Panc1 (cell line): ENCODE results near the gene MMP26. TPM values are rescaled to one million over a fixed set of nuclear protein-coding genes. Genes with fewer than 3 reads are reported as not detected.

ENCODE experiments used
- ATAC-seq: fragments of 200-7000 bp; cut with Tn5 transposase; 2 replicates; pipeline ENCODE4 v1.9.1; 2020; ENCODE audit warnings: mild to moderate bottlenecking, moderate library complexity
- BruUV-seq: library from RNA; stranded (reverse); fragments of 400-500 nt; replicated peaks from 2 replicates; lab custom pipeline; 2021; lab: Mats Ljungman, UMichigan
- CTCF ChIA-PET: fragments of 300-600 bp; sonication (Branson Sonifier 250); formaldehyde crosslinking; loops from one replicate; lab custom pipeline; 2022; ENCODE audit warnings: antibody characterized with exemption; lab: Charles Lee
- POLR2A ChIA-PET: fragments of 300-600 bp; sonication (Branson Sonifier 250); formaldehyde crosslinking; loops from one replicate; lab custom pipeline; 2022; ENCODE audit warnings: antibody characterized with exemption; lab: Charles Lee
- DNase-seq: peaks from one replicate; pipeline ENCODE4 v3.0.0-alpha.2; 2010; ENCODE audit warnings: low read depth, low spot score
- H3K27ac ChIP-seq: 2 replicates; pipeline ENCODE4 v1.5.1; 2011; ENCODE audit warnings: mild to moderate bottlenecking, low read length, inconsistent platforms
- H3K27me3 ChIP-seq: fragments of 200-500 bp; sonication (Bioruptor generic); 2 replicates; pipeline ENCODE4 v1.6.0; 2014; ENCODE audit warnings: low read length, inconsistent platforms; ENCODE audit not compliant: control insufficient read depth, insufficient read depth
- H3K36me3 ChIP-seq: fragments of 200-500 bp; sonication (Bioruptor generic); 2 replicates; pipeline ENCODE4 v1.5.1; 2014; ENCODE audit warnings: inconsistent platforms, mild to moderate bottlenecking, low read length, moderate library complexity; ENCODE audit not compliant: control insufficient read depth, insufficient read depth
- H3K4me1 ChIP-seq: 2 replicates; pipeline ENCODE4 v1.5.1; 2011; ENCODE audit warnings: inconsistent platforms, mild to moderate bottlenecking, low read length, moderate library complexity; ENCODE audit not compliant: control insufficient read depth, insufficient read depth
- H3K4me3 ChIP-seq, 2 experiments: 2 replicates each; pipeline ENCODE4 v1.5.1; 2011 to 2012; ENCODE audit warnings: low read depth in 2 of 2, low read length in 2 of 2, mild to moderate bottlenecking in 2 of 2, inconsistent platforms in 1 of 2, moderate library complexity in 1 of 2
- H3K9me3 ChIP-seq: fragments of 200-500 bp; sonication (Bioruptor generic); 2 replicates; pipeline ENCODE4 v1.5.1; 2014; ENCODE audit warnings: low read depth, mild to moderate bottlenecking, inconsistent platforms, low read length, moderate library complexity; ENCODE audit not compliant: control insufficient read depth, insufficient read depth
- POLR2AphosphoS5 ChIP-seq: IDR thresholded peaks from 2 replicates; pipeline ENCODE4 v1.6.1; 2012; ENCODE audit warnings: mild to moderate bottlenecking, low read depth, low read length, moderate library complexity
- SIN3A ChIP-seq: IDR thresholded peaks from 2 replicates; pipeline ENCODE4 v1.6.1; 2012; ENCODE audit warnings: low read depth, mild to moderate bottlenecking, low read length, moderate library complexity, borderline replicate concordance; ENCODE audit not compliant: insufficient read depth
- TCF7L2 ChIP-seq: IDR thresholded peaks from 2 replicates; pipeline ENCODE4 v1.6.1; 2011; ENCODE audit warnings: mild to moderate bottlenecking, low read depth, low read length, inconsistent platforms
- in situ Hi-C: cut with HindIII; loops from 2 replicates; pipeline ENCODE4 v1.10.0; 2016; ENCODE audit warnings: low sequenced_read_pairs, low pct_unique_long_range_greater_than_20kb
- intact Hi-C: fragments of 100-400 bp; cut with micrococcal nuclease; formaldehyde crosslinking; loops from one replicate; pipeline ENCODE4 v1.10.0; 2022; ENCODE audit not compliant: unreplicated experiment
- total RNA-seq: library from RNA; stranded (reverse); gene quantifications from one replicate; pipeline ENCODE4 v1.2.1, GENCODE V29; 2021; ENCODE audit not compliant: unreplicated experiment
- TF ChIP-seq, protein P1 (sequence below): fragments of 450-650 bp; IDR thresholded peaks from 2 replicates; pipeline ENCODE4 v1.5.1; 2017; ENCODE audit warnings: mild to moderate bottlenecking
- TF ChIP-seq, protein P2 (sequence below), 2 experiments: IDR thresholded peaks; 2 replicates each; pipeline ENCODE4 v1.6.1; 2011 to 2012; ENCODE audit warnings: low read depth in 2 of 2, control low read depth in 1 of 2, low read length in 1 of 2, mild to moderate bottlenecking in 1 of 2, moderate library complexity in 1 of 2; ENCODE audit not compliant: insufficient read depth in 1 of 2

MMP26 gene
- total RNA-seq, 1 experiment from 2014 or later: not detected

GRCh38 chr11:4740735-4741134 lies 36.2 kb downstream of the MMP26 start:
- TF ChIP-seq SIN3A (no peak), POLR2AphosphoS5 (no peak), TCF7L2 (no peak)
- TF ChIP-seq, protein P1, sequence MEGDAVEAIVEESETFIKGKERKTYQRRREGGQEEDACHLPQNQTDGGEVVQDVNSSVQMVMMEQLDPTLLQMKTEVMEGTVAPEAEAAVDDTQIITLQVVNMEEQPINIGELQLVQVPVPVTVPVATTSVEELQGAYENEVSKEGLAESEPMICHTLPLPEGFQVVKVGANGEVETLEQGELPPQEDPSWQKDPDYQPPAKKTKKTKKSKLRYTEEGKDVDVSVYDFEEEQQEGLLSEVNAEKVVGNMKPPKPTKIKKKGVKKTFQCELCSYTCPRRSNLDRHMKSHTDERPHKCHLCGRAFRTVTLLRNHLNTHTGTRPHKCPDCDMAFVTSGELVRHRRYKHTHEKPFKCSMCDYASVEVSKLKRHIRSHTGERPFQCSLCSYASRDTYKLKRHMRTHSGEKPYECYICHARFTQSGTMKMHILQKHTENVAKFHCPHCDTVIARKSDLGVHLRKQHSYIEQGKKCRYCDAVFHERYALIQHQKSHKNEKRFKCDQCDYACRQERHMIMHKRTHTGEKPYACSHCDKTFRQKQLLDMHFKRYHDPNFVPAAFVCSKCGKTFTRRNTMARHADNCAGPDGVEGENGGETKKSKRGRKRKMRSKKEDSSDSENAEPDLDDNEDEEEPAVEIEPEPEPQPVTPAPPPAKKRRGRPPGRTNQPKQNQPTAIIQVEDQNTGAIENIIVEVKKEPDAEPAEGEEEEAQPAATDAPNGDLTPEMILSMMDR: no peak
- TF ChIP-seq, protein P2, sequence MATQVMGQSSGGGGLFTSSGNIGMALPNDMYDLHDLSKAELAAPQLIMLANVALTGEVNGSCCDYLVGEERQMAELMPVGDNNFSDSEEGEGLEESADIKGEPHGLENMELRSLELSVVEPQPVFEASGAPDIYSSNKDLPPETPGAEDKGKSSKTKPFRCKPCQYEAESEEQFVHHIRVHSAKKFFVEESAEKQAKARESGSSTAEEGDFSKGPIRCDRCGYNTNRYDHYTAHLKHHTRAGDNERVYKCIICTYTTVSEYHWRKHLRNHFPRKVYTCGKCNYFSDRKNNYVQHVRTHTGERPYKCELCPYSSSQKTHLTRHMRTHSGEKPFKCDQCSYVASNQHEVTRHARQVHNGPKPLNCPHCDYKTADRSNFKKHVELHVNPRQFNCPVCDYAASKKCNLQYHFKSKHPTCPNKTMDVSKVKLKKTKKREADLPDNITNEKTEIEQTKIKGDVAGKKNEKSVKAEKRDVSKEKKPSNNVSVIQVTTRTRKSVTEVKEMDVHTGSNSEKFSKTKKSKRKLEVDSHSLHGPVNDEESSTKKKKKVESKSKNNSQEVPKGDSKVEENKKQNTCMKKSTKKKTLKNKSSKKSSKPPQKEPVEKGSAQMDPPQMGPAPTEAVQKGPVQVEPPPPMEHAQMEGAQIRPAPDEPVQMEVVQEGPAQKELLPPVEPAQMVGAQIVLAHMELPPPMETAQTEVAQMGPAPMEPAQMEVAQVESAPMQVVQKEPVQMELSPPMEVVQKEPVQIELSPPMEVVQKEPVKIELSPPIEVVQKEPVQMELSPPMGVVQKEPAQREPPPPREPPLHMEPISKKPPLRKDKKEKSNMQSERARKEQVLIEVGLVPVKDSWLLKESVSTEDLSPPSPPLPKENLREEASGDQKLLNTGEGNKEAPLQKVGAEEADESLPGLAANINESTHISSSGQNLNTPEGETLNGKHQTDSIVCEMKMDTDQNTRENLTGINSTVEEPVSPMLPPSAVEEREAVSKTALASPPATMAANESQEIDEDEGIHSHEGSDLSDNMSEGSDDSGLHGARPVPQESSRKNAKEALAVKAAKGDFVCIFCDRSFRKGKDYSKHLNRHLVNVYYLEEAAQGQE (IDR thresholded peaks at IDR 0.05; ENCODE audit: insufficient read depth in 1 of 2, low read depth in 2 of 2, low read length in 1 of 2): no peak
- H3K4me1 ChIP-seq: no peaks in the 10 kb centered on the region
- ChIA-PET CTCF (no interaction called here), POLR2A (no interaction called here)
- in situ Hi-C loops: no loop called here
- intact Hi-C loops: no loop called here
- H3K36me3 ChIP-seq: no peaks in the 10 kb centered on the region
- H3K4me3 ChIP-seq: no peak overlapping the region
- no peak overlapping the region for H3K27ac ChIP-seq
- DNase-seq: no peak
- no peaks in the 10 kb centered on the region for H3K27me3 ChIP-seq
- ATAC-seq: no peak
- no peaks in the 10 kb centered on the region for H3K9me3 ChIP-seq
- no TSS peak for BruUV-seq

- intact Hi-C loops: no loop called here
- no peak for DNase-seq
- POLR2A ChIA-PET: no interaction called here
Observed at GRCh38 chr11:4748438-4748837, 43.9 kb downstream of the MMP26 start.

More at GRCh38 chr11:4748438-4748837, 43.9 kb downstream of the MMP26 start:
- H3K9me3 ChIP-seq: no peaks in the 10 kb centered on the region
- in situ Hi-C loops: no loop called here
- no peak overlapping the region for H3K4me3 ChIP-seq
- no peak for ATAC-seq
- no peaks in the 10 kb centered on the region for H3K4me1 ChIP-seq
- TF ChIP-seq SIN3A (no peak), POLR2AphosphoS5 (no peak), TCF7L2 (no peak)
- TF ChIP-seq, protein P1: no peak
- TF ChIP-seq, protein P2 (IDR thresholded peaks at IDR 0.05; ENCODE audit: insufficient read depth in 1 of 2, low read depth in 2 of 2, low read length in 1 of 2): no peak
- no peaks in the 10 kb centered on the region for H3K27me3 ChIP-seq
- no TSS peak for BruUV-seq
- no peaks in the 10 kb centered on the region for H3K36me3 ChIP-seq
- no peak overlapping the region for H3K27ac ChIP-seq
- CTCF ChIA-PET: no interaction called here
